CD4-positive, CD25-positive, alpha-beta regulatory T cell (primary cell): ENCODE data around the gene SORBS1. TPM values are rescaled to one million over a fixed set of nuclear protein-coding genes. Genes with fewer than 3 reads are reported as not detected.

ENCODE experiments used
- ATAC-seq, 2 donors: fragments of 150-1000 bp; cut with Tn5 transposase; one replicate each; pipeline ENCODE4 v1.10.0; 2021; ENCODE audit warnings: low read depth in 2 of 2, moderate number of reproducible peaks in 2 of 2, moderate library complexity in 1 of 2
- DNase-seq, 3 donors: peaks; one replicate each; pipeline versions ENCODE4 v3.0.0 to v3.0.0-alpha.2; 2012 to 2022; ENCODE audit warnings: mixed read lengths in 1 of 3
- H3K27ac ChIP-seq: one replicate; pipeline ENCODE4 v1.7.0; 2013; ENCODE audit warnings: mild to moderate bottlenecking, low read length; ENCODE audit not compliant: insufficient read depth, poor library complexity, severe bottlenecking
- H3K27me3 ChIP-seq: one replicate; pipeline ENCODE4 v1.7.0; 2013; ENCODE audit warnings: low read length; ENCODE audit not compliant: control insufficient read depth, insufficient read depth
- H3K36me3 ChIP-seq: one replicate; pipeline ENCODE4 v1.7.0; 2013; ENCODE audit warnings: mild to moderate bottlenecking, low read length, moderate library complexity; ENCODE audit not compliant: control insufficient read depth, insufficient read depth
- H3K4me1 ChIP-seq: 2 replicates; pipeline ENCODE4 v1.7.0; 2013; ENCODE audit warnings: mild to moderate bottlenecking, low read length; ENCODE audit not compliant: insufficient read depth, control insufficient read depth, poor library complexity, severe bottlenecking
- H3K4me3 ChIP-seq: one replicate; pipeline ENCODE4 v1.7.0; 2013; ENCODE audit warnings: low read depth, mild to moderate bottlenecking, low read length, moderate library complexity
- H3K9me3 ChIP-seq, 2 experiments: 1 replicate in 1 of 2; 2 replicates in 1 of 2; pipeline ENCODE4 v1.7.0; 2013; ENCODE audit warnings: low read length in 2 of 2, mild to moderate bottlenecking in 1 of 2, moderate library complexity in 1 of 2; ENCODE audit not compliant: control insufficient read depth in 2 of 2
- H3K27ac Mint-ChIP-seq, 3 donors: one replicate each; pipeline ENCODE4 v1.8.0; 2020 to 2022; ENCODE audit warnings: mild to moderate bottlenecking in 3 of 3, mixed read lengths in 3 of 3, moderate library complexity in 2 of 3
- H3K27me3 Mint-ChIP-seq: one replicate; pipeline ENCODE4 v1.8.0; 2022; ENCODE audit warnings: mild to moderate bottlenecking, mixed read lengths
- H3K36me3 Mint-ChIP-seq: one replicate; pipeline ENCODE4 v1.8.0; 2020; ENCODE audit warnings: mixed read lengths
- H3K4me1 Mint-ChIP-seq, 4 donors: one replicate each; pipeline ENCODE4 v1.8.0; 2020 to 2022; ENCODE audit warnings: mixed read lengths in 4 of 4, mild to moderate bottlenecking in 1 of 4
- H3K4me3 Mint-ChIP-seq, 4 donors: one replicate each; pipeline ENCODE4 v1.8.0; 2020 to 2022; ENCODE audit warnings: mild to moderate bottlenecking in 4 of 4, mixed read lengths in 4 of 4, moderate library complexity in 3 of 4
- H3K9me3 Mint-ChIP-seq, 7 donors: one replicate each; pipeline ENCODE4 v1.8.0; 2020 to 2022; ENCODE audit warnings: mixed read lengths in 7 of 7, mild to moderate bottlenecking in 3 of 7, moderate library complexity in 2 of 7
- polyA plus RNA-seq, 4 donors: library from polyadenylated mRNA; unstranded; fragments of 300-500 nt; fragmentation: Illumina TruSeq; gene quantifications; one replicate each; pipeline ENCODE4 v1.2.3, GENCODE V29; 2021
- total RNA-seq: library from RNA; stranded (reverse); gene quantifications from one replicate; pipeline ENCODE4 v1.2.3, GENCODE V29; 2022

Gene SORBS1
- total and polyA plus RNA-seq, 5 donors from 2014 or later = 0.31 to 3.7 (median 0.38) TPM

GRCh38 chr10:95289003-95289920, 271.9 kb downstream of the SORBS1 start:
- Histone ChIP-seq H3K36me3 (no peaks in the 10 kb centered on the region), H3K27ac (no peak overlapping the region), H3K4me3 (no peak overlapping the region), H3K9me3 (no peaks in the 10 kb centered on the region), H3K4me1 (peaks cover 5% of the 10 kb centered on the region), H3K27me3 (peaks cover 20% of the 10 kb centered on the region)
- peaks cover 56% of the 10 kb centered on the region for H3K27me3 Mint-ChIP-seq
- peak overlapping the region in 2 of 4 donors; percentile 73 to 82 for H3K4me3 Mint-ChIP-seq
- H3K4me1 Mint-ChIP-seq = peaks cover 0 to 18% (median 5%) of the 10 kb centered on the region in 4 donors
- no peaks in the 10 kb centered on the region for H3K36me3 Mint-ChIP-seq
- ATAC-seq (no peak), DNase-seq (no peak)
- peaks cover 0 to 2% (median 0%) of the 10 kb centered on the region in 7 donors for H3K9me3 Mint-ChIP-seq
- no peak overlapping the region for H3K27ac Mint-ChIP-seq

GRCh38 chr10:95288303-95288702, 272.9 kb downstream of the SORBS1 start:
- no peak overlapping the region for H3K27ac Mint-ChIP-seq
- H3K27me3 ChIP-seq = peaks cover 19% of the 10 kb centered on the region
- H3K4me1 ChIP-seq = peaks cover 5% of the 10 kb centered on the region
- H3K27me3 Mint-ChIP-seq = peaks cover 55% of the 10 kb centered on the region
- peaks cover 0 to 2% (median 0%) of the 10 kb centered on the region in 7 donors for H3K9me3 Mint-ChIP-seq
- no peak overlapping the region for H3K4me3 ChIP-seq
- ATAC-seq (no peak), DNase-seq (no peak)
- H3K4me3 Mint-ChIP-seq = no peak overlapping the region
- H3K27ac ChIP-seq = no peak overlapping the region
- no peaks in the 10 kb centered on the region for H3K36me3 ChIP-seq
- H3K9me3 ChIP-seq = no peaks in the 10 kb centered on the region
- peaks cover 0 to 18% (median 5%) of the 10 kb centered on the region in 4 donors for H3K4me1 Mint-ChIP-seq
- H3K36me3 Mint-ChIP-seq = no peaks in the 10 kb centered on the region

- Mint-ChIP-seq H3K4me3 (no peak overlapping the region), H3K27me3 (peaks cover 47% of the 10 kb centered on the region), H3K4me1 (peaks cover 0 to 16% (median 3%) of the 10 kb centered on the region in 4 donors), H3K36me3 (no peaks in the 10 kb centered on the region), H3K27ac (no peak overlapping the region), H3K9me3 (peaks cover 0 to 2% (median 0%) of the 10 kb centered on the region in 7 donors)
- no peaks in the 10 kb centered on the region for H3K9me3 ChIP-seq
- no peak overlapping the region for H3K27ac ChIP-seq
- no peak overlapping the region for H3K4me3 ChIP-seq
- H3K27me3 ChIP-seq = peaks cover 17% of the 10 kb centered on the region
- H3K36me3 ChIP-seq = no peaks in the 10 kb centered on the region
- ATAC-seq (no peak), DNase-seq (no peak)
- peaks cover 5% of the 10 kb centered on the region for H3K4me1 ChIP-seq
Observed at GRCh38 chr10:95287281-95287680, 273.9 kb downstream of the SORBS1 start.

DNA sequence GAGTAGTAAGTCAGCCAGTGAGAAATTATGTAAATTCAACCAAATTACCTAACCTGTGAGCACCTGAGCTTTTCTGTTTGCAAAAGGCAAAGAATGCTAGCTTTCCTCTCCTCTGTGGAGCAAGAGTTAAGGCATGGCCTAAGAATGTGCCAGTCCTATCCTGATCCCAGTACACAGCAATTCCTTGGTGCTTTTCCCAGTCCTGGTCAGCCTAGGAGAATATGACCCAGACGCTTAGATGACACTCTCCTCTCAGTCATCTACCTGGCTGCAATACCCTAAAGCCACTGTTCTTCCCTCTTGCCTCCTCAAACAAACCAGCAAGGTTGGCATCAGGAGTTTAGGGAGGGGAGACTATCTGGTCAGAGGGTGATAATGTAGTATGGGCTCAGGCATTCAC, 274.5 kb downstream of the SORBS1 start:
- peaks cover 41% of the 10 kb centered on the region for H3K27me3 Mint-ChIP-seq
- H3K4me1 ChIP-seq = peaks cover 5% of the 10 kb centered on the region
- no peaks in the 10 kb centered on the region for H3K9me3 ChIP-seq
- peaks cover 0 to 2% (median 0%) of the 10 kb centered on the region in 7 donors for H3K9me3 Mint-ChIP-seq
- H3K36me3 ChIP-seq = no peaks in the 10 kb centered on the region
- H3K27ac ChIP-seq = no peak overlapping the region
- H3K4me3 ChIP-seq = no peak overlapping the region
- peaks cover 17% of the 10 kb centered on the region for H3K27me3 ChIP-seq
- no peak overlapping the region for H3K4me3 Mint-ChIP-seq
- H3K4me1 Mint-ChIP-seq = peaks cover 0 to 13% (median 2%) of the 10 kb centered on the region in 4 donors
- no peaks in the 10 kb centered on the region for H3K36me3 Mint-ChIP-seq
- ATAC-seq (no peak), DNase-seq (no peak)
- no peak overlapping the region for H3K27ac Mint-ChIP-seq

DNA sequence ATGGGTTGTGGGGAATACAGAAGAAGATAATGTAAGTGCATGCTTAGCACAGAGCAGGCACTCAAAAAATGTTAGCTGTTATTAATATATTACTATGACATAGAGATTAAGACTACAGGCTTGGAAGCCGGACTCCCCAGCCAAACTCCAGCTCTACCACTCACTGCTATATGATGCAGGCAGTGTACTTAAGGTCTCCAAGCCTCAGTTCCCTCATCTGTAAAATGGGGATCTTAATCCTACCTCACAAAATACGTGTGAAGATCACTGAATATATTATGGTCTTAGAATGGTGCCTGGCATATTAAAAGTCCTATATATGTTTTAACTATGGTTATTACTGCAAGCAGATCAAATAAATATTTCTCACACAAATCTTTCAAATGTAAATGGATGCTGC, 275.6 kb downstream of the SORBS1 start:
- Mint-ChIP-seq H3K27ac (no peak overlapping the region), H3K4me3 (no peak overlapping the region), H3K4me1 (peaks cover 0 to 8% (median 0%) of the 10 kb centered on the region in 4 donors), H3K27me3 (peaks cover 35% of the 10 kb centered on the region), H3K36me3 (no peaks in the 10 kb centered on the region), H3K9me3 (peaks cover 0 to 2% (median 0%) of the 10 kb centered on the region in 7 donors)
- Histone ChIP-seq H3K9me3 (no peaks in the 10 kb centered on the region), H3K4me3 (no peak overlapping the region), H3K27me3 (peaks cover 14% of the 10 kb centered on the region), H3K27ac (no peak overlapping the region), H3K36me3 (no peaks in the 10 kb centered on the region), H3K4me1 (peaks cover 3% of the 10 kb centered on the region)
- no peak for ATAC-seq
- no peak for DNase-seq

- H3K27ac ChIP-seq = no peak overlapping the region
- Mint-ChIP-seq H3K9me3 (peaks cover 0 to 2% (median 0%) of the 10 kb centered on the region in 7 donors), H3K27ac (no peak overlapping the region), H3K27me3 (peaks cover 30% of the 10 kb centered on the region), H3K4me3 (no peak overlapping the region), H3K36me3 (no peaks in the 10 kb centered on the region), H3K4me1 (peaks cover 0 to 4% (median 0%) of the 10 kb centered on the region in 4 donors)
- H3K27me3 ChIP-seq = peaks cover 14% of the 10 kb centered on the region
- ATAC-seq (no peak), DNase-seq (no peak)
- H3K36me3 ChIP-seq = no peaks in the 10 kb centered on the region
- H3K4me1 ChIP-seq = no peaks in the 10 kb centered on the region
- H3K4me3 ChIP-seq = no peak overlapping the region
- H3K9me3 ChIP-seq = no peaks in the 10 kb centered on the region
Observed at GRCh38 chr10:95284807-95285206, 276.4 kb downstream of the SORBS1 start.

- H3K27ac Mint-ChIP-seq = no peak overlapping the region
- H3K4me1 Mint-ChIP-seq = no peaks in the 10 kb centered on the region
- H3K27me3 ChIP-seq = no peaks in the 10 kb centered on the region
- no peak overlapping the region for H3K4me3 ChIP-seq
- ATAC-seq = no peak
- no peak for DNase-seq
- no peaks in the 10 kb centered on the region for H3K4me1 ChIP-seq
- no peak overlapping the region for H3K4me3 Mint-ChIP-seq
- peaks cover 0 to 3% (median 0%) of the 10 kb centered on the region in 7 donors for H3K9me3 Mint-ChIP-seq
- H3K27me3 Mint-ChIP-seq = peaks cover 20% of the 10 kb centered on the region
- no peaks in the 10 kb centered on the region for H3K36me3 Mint-ChIP-seq
- H3K36me3 ChIP-seq = no peaks in the 10 kb centered on the region
- no peaks in the 10 kb centered on the region for H3K9me3 ChIP-seq
- H3K27ac ChIP-seq = no peak overlapping the region
Observed at GRCh38 chr10:95282107-95282506, 279.1 kb downstream of the SORBS1 start.
